Keratinocyte (primary cell): ENCODE data around the gene U2AF1L4. TPM values are rescaled to one million over a fixed set of nuclear protein-coding genes. Genes with fewer than 3 reads are reported as not detected.

Source experiments
- DNase-seq: peaks from one replicate; pipeline ENCODE4 v3.0.0-alpha.2; 2011; ENCODE audit warnings: low read depth, missing footprints, low spot score
- FAIRE-seq: peaks from 2 replicates; lab custom pipeline; 2011; peaks lifted over from hg19 to GRCh38; lab: Jason Lieb, UNC
- H2AFZ ChIP-seq: 2 replicates; pipeline ENCODE4 v1.6.0; 2012; ENCODE audit warnings: low read length, control low read depth, inconsistent platforms; ENCODE audit not compliant: control insufficient read depth
- H3K27ac ChIP-seq: 2 replicates; pipeline ENCODE4 v1.5.1; 2011; ENCODE audit warnings: low read length; ENCODE audit not compliant: control insufficient read depth, insufficient read depth
- H3K27me3 ChIP-seq: 3 replicates; pipeline ENCODE4 v1.6.0; 2011; ENCODE audit warnings: low read length; ENCODE audit not compliant: control insufficient read depth, insufficient read depth; ENCODE audit errors: extremely low read depth
- H3K36me3 ChIP-seq, 2 experiments: 2 replicates in 1 of 2; 3 replicates in 1 of 2; pipeline ENCODE4 v1.5.1; 2011; ENCODE audit warnings: low read length in 2 of 2, mild to moderate bottlenecking in 1 of 2; ENCODE audit not compliant: control insufficient read depth in 2 of 2, insufficient read depth in 2 of 2; ENCODE audit errors: extremely low read depth in 1 of 2
- H3K4me1 ChIP-seq: 3 replicates; pipeline ENCODE4 v1.5.1; 2011; ENCODE audit warnings: low read length; ENCODE audit not compliant: control insufficient read depth, insufficient read depth; ENCODE audit errors: extremely low read depth
- H3K4me2 ChIP-seq: 3 replicates; pipeline ENCODE4 v1.6.0; 2011; ENCODE audit warnings: low read depth, low read length; ENCODE audit not compliant: control insufficient read depth, insufficient read depth; ENCODE audit errors: extremely low read depth
- H3K4me3 ChIP-seq, 3 experiments: fragments of 200-600 bp in 1 of 3; sonication (generic) in 1 of 3; 2 replicates in 2 of 3; 3 replicates in 1 of 3; pipeline ENCODE4 v1.5.1; 2011 to 2016; ENCODE audit warnings: low read length in 3 of 3, mild to moderate bottlenecking in 3 of 3, control low read depth in 2 of 3, inconsistent platforms in 1 of 3, low read depth in 1 of 3, mixed read lengths in 1 of 3, mixed run types in 1 of 3, moderate library complexity in 1 of 3; ENCODE audit not compliant: control insufficient read depth in 2 of 3, insufficient read depth in 2 of 3; ENCODE audit errors: extremely low read depth in 1 of 3
- H3K79me2 ChIP-seq: 2 replicates; pipeline ENCODE4 v1.6.0; 2012; ENCODE audit warnings: low read length; ENCODE audit not compliant: control insufficient read depth, insufficient read depth
- H3K9ac ChIP-seq: 3 replicates; pipeline ENCODE4 v1.6.0; 2011; ENCODE audit warnings: low read length; ENCODE audit not compliant: control insufficient read depth, insufficient read depth; ENCODE audit errors: extremely low read depth
- H3K9me1 ChIP-seq: 3 replicates; pipeline ENCODE4 v1.6.0; 2011; ENCODE audit warnings: low read length; ENCODE audit not compliant: control insufficient read depth, insufficient read depth; ENCODE audit errors: extremely low read depth
- H3K9me3 ChIP-seq: 2 replicates; pipeline ENCODE4 v1.5.1; 2012; ENCODE audit warnings: low read depth, low read length; ENCODE audit not compliant: control insufficient read depth
- H4K20me1 ChIP-seq: 3 replicates; pipeline ENCODE4 v1.6.0; 2011; ENCODE audit warnings: low read length; ENCODE audit not compliant: control insufficient read depth, insufficient read depth; ENCODE audit errors: extremely low read depth
- EZH2 ChIP-seq: IDR thresholded peaks from one replicate; pipeline ENCODE4 v1.6.1; 2012; ENCODE audit warnings: inconsistent platforms, mild to moderate bottlenecking, low read length, moderate library complexity
- dilution Hi-C: fragments of 300-500 bp; cut with MboI; formaldehyde crosslinking; loops from one replicate; pipeline ENCODE4 v1.7.0; 2020; ENCODE audit warnings: low sequenced_read_pairs; ENCODE audit not compliant: extremely low pct_ligation_motif_present
- polyA plus RNA-seq, 5 experiments: library from polyadenylated mRNA; depleted of rRNA in 3 of 5; stranded (reverse) in 3 of 5; stranded (forward) in 1 of 5; unstranded in 1 of 5; fragments of >200 nt; gene quantifications; 1 replicate in 1 of 5; 2 replicates in 3 of 5; 3 replicates in 1 of 5; pipeline versions ENCODE4 v1.2.1 to v1.2.3, GENCODE V29; 2011 to 2012; ENCODE audit warnings: missing spikeins in 2 of 5, low read depth in 1 of 5, low replicate concordance in 1 of 5
- TF ChIP-seq, protein P1 (sequence below), 3 experiments: IDR thresholded peaks in 1 of 3; conservative IDR thresholded peaks in 1 of 3; optimal IDR thresholded peaks in 1 of 3; 2 replicates in 2 of 3; 3 replicates in 1 of 3; pipeline versions ENCODE3 to v1.5.1; 2011; ENCODE audit warnings: low read length in 3 of 3, mild to moderate bottlenecking in 3 of 3, moderate library complexity in 2 of 3, control low read depth in 1 of 3, inconsistent platforms in 1 of 3; ENCODE audit not compliant: insufficient read depth in 2 of 3; ENCODE audit errors: extremely low read depth in 1 of 3

Gene U2AF1L4
- polyA plus RNA-seq, 1 donor (not counting 4 experiments of a cell fraction or from before 2014, with no cell fraction given): 8.9 TPM

DNA sequence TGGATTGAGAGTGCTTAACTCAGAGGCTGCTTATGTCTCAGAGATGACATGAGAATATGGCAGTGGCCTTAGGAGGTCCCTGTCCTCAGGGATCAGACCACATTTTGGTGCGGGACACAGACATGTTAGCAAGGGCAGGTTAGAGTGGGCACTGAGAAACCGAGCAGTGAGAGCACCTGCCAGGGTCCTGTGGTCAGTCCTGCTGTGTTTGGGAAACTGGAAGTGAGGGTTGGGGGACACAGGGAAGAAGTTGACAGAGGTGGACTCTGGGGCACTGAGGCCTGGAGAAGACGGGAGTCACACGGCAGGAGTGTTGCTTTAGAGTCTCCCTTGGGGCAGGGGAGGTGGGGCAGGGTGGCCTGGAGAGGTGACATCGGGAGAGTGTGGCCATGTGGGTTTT, 10.3 kb downstream of the U2AF1L4 start:
- no peak for TF ChIP-seq EZH2
- TF ChIP-seq, protein P1, sequence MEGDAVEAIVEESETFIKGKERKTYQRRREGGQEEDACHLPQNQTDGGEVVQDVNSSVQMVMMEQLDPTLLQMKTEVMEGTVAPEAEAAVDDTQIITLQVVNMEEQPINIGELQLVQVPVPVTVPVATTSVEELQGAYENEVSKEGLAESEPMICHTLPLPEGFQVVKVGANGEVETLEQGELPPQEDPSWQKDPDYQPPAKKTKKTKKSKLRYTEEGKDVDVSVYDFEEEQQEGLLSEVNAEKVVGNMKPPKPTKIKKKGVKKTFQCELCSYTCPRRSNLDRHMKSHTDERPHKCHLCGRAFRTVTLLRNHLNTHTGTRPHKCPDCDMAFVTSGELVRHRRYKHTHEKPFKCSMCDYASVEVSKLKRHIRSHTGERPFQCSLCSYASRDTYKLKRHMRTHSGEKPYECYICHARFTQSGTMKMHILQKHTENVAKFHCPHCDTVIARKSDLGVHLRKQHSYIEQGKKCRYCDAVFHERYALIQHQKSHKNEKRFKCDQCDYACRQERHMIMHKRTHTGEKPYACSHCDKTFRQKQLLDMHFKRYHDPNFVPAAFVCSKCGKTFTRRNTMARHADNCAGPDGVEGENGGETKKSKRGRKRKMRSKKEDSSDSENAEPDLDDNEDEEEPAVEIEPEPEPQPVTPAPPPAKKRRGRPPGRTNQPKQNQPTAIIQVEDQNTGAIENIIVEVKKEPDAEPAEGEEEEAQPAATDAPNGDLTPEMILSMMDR (optimal IDR thresholded peaks at IDR 0.05 in 1 of 3, IDR thresholded peaks at IDR 0.05 in 1 of 3, conservative IDR thresholded peaks at IDR 0.05 in 1 of 3; ENCODE audit: extremely low read depth in 1 of 3, insufficient read depth in 2 of 3, low read length in 3 of 3): no peak
- no peak overlapping the region for H3K9ac ChIP-seq
- no peaks in the 10 kb centered on the region for H3K9me3 ChIP-seq

DNA sequence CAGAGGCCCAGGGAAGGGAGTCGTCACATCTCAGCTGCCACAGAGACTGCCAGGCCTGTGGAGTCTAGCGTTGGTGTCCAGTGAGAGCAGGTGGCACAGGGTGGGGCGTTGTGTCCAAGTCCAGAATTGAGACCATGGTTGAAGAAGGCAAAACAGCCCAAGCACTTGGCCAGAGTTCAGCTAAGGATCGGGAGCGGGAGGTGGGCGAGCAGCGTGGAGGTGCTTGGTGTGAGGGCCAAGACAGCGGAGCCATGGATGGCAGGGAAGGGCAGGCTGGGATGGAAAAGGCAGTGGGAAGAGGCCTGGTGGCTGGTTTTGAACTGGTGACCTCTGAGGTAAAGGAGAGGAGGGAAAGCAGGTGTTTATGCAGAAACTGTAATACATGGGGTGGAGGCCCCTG, 10.9 kb downstream of the U2AF1L4 start:
- Histone ChIP-seq H4K20me1 (peaks cover 6% of the 10 kb centered on the region), H3K4me2 (no peak overlapping the region), H3K79me2 (peaks cover 2% of the 10 kb centered on the region), H3K4me3 (no peak overlapping the region), H3K4me1 (no peaks in the 10 kb centered on the region), H3K36me3 (peaks cover 61 to 71% of the 10 kb centered on the region in 2 experiments), H3K27me3 (no peaks in the 10 kb centered on the region), H2AFZ (no peak overlapping the region), H3K27ac (no peak overlapping the region), H3K9me1 (no peaks in the 10 kb centered on the region), H3K9ac (no peak overlapping the region), H3K9me3 (no peaks in the 10 kb centered on the region)
- FAIRE-seq (no peak), DNase-seq (no peak)
- dilution Hi-C loops: no loop called here
- no peak for TF ChIP-seq EZH2
- TF ChIP-seq, protein P1 (optimal IDR thresholded peaks at IDR 0.05 in 1 of 3, IDR thresholded peaks at IDR 0.05 in 1 of 3, conservative IDR thresholded peaks at IDR 0.05 in 1 of 3; ENCODE audit: extremely low read depth in 1 of 3, insufficient read depth in 2 of 3, low read length in 3 of 3): no peak

More for the DNA sequence above, 10.3 kb downstream of the U2AF1L4 start:
- DNase-seq (no peak), FAIRE-seq (no peak)
- no peak overlapping the region for H2AFZ ChIP-seq
- dilution Hi-C loops: no loop called here
- peaks cover 55 to 66% of the 10 kb centered on the region in 2 experiments for H3K36me3 ChIP-seq
- no peaks in the 10 kb centered on the region for H3K4me1 ChIP-seq
- peaks cover 6% of the 10 kb centered on the region for H4K20me1 ChIP-seq
- H3K79me2 ChIP-seq: peaks cover 2% of the 10 kb centered on the region
- no peaks in the 10 kb centered on the region for H3K9me1 ChIP-seq
- no peak overlapping the region for H3K4me3 ChIP-seq
- H3K4me2 ChIP-seq: no peak overlapping the region
- no peak overlapping the region for H3K27ac ChIP-seq
- no peaks in the 10 kb centered on the region for H3K27me3 ChIP-seq
